ENCODE measurements around the gene AKT1S1.

AKT1S1 gene

DNA sequence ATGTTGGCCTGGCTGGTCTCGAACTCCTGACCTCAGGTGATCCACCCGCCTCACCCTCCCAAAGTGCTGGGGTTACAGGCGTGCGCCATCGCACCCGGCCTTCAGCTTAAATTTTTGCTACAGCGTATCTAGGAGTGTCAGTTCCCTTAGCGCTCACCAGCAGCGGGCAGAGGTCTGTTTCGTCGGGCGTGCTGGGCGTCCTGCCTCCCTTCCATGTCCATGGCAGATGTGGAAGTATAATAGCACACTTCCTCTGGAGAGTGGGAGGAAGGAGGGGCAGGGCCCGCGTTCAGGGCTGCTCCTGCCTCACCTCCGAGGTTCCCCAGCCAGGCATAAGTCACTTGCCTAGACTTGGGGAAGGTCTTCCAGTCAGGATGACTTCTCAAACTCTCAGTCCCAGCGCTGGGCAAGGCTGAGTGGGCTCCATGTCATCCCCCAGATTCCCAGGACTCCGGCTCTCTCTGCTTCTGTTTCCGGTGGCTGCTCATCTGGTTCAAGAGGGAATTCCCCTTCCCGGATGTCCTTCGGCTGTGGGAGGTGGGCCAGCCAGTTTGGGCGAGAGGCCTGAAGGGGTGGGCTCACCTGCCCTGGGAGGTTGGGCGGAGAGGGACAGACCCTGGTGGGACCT lies 10.0 kb upstream of the AKT1S1 start:
- H3K4me1 Mint-ChIP-seq: no peaks in the 10 kb centered on the region
- H3K36me3 Mint-ChIP-seq (ENCODE audit: low read depth): peaks cover 35% of the 10 kb centered on the region
- TF ChIP-seq, protein P1, sequence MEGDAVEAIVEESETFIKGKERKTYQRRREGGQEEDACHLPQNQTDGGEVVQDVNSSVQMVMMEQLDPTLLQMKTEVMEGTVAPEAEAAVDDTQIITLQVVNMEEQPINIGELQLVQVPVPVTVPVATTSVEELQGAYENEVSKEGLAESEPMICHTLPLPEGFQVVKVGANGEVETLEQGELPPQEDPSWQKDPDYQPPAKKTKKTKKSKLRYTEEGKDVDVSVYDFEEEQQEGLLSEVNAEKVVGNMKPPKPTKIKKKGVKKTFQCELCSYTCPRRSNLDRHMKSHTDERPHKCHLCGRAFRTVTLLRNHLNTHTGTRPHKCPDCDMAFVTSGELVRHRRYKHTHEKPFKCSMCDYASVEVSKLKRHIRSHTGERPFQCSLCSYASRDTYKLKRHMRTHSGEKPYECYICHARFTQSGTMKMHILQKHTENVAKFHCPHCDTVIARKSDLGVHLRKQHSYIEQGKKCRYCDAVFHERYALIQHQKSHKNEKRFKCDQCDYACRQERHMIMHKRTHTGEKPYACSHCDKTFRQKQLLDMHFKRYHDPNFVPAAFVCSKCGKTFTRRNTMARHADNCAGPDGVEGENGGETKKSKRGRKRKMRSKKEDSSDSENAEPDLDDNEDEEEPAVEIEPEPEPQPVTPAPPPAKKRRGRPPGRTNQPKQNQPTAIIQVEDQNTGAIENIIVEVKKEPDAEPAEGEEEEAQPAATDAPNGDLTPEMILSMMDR (IDR thresholded peaks at IDR 0.05; ENCODE audit: unreplicated experiment in 3 of 3): no peak
- H3K27ac Mint-ChIP-seq: no peak overlapping the region
- no peak overlapping the region for H3K4me3 Mint-ChIP-seq
- peaks cover 18% of the 10 kb centered on the region for H3K27me3 Mint-ChIP-seq (ENCODE audit: low read depth)
- no peaks in the 10 kb centered on the region for H3K9me3 Mint-ChIP-seq

DNA sequence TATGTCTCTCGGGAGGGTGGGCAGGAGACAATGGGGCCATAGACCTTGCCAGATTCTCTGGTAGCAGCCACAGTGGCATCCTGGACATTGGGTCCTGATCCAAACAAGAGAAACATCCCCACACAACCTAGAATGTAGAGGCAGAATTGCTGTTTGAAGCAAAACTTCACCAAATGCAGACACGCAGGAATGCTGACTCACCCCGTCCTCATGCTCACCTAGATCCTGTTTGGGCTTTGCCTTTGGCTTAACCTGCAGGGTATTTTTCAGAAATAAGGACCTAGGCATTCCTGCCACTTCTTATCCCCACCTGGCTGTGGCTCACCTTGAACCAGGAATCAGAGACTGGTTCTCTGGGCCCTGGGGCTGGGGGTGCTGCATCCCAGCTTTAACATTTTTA lies 7.6 kb upstream of the AKT1S1 start:
- Mint-ChIP-seq H3K27me3 (ENCODE audit: low read depth) (no peaks in the 10 kb centered on the region), H3K9me3 (no peaks in the 10 kb centered on the region), H3K4me3 (no peak overlapping the region), H3K36me3 (ENCODE audit: low read depth) (peaks cover 55% of the 10 kb centered on the region), H3K4me1 (no peaks in the 10 kb centered on the region), H3K27ac (no peak overlapping the region)
- TF ChIP-seq, protein P1 (IDR thresholded peaks at IDR 0.05; ENCODE audit: unreplicated experiment in 3 of 3): no peak

DNA sequence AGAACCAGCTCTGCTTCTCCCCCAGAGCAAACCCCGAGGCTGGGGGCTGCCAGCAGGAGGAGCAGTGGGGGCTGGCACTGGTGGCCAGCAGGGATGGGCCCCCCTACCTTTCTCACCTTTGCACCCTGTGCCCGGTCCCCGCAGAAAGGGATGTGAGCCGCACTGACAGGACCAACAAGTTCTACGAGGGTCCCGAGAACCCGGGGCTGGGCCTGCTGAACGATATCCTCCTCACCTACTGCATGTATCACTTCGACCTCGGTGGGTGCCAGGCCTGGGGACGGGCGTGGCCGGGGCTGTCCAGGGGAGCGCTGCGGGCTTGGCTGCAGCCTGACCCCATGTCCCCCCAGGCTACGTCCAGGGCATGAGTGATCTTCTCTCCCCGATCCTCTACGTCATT lies 7.0 kb upstream of the AKT1S1 start:
- Mint-ChIP-seq H3K4me1 (no peaks in the 10 kb centered on the region), H3K27me3 (ENCODE audit: low read depth) (no peaks in the 10 kb centered on the region), H3K27ac (no peak overlapping the region), H3K4me3 (no peak overlapping the region), H3K36me3 (ENCODE audit: low read depth) (peaks cover 59% of the 10 kb centered on the region), H3K9me3 (no peaks in the 10 kb centered on the region)
- TF ChIP-seq, protein P1 (IDR thresholded peaks at IDR 0.05; ENCODE audit: unreplicated experiment in 3 of 3): no peak

DNA sequence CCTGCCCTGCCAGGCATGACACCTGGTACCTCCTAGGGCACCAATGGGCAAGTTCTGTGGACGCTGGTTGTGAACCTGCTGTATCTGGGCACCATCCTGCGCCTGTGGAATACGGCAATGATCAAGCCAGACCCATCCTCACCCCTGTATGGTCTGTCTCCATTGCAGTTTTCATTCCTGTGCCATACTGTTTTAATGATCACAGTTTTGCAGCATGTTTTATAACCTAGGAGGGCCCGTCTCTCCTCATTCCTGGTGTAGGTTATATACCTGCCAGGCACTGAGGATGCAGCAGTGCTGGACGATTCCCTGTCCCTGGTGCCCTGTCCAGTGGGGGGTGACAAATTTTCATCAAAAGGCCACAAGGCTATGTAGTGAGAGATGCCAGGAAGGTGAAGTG lies 5.9 kb upstream of the AKT1S1 start:
- Mint-ChIP-seq H3K27me3 (ENCODE audit: low read depth) (no peaks in the 10 kb centered on the region), H3K4me3 (no peak overlapping the region), H3K36me3 (ENCODE audit: low read depth) (peaks cover 66% of the 10 kb centered on the region), H3K4me1 (peaks cover 2% of the 10 kb centered on the region), H3K9me3 (no peaks in the 10 kb centered on the region), H3K27ac (no peak overlapping the region)
- TF ChIP-seq, protein P1 (IDR thresholded peaks at IDR 0.05; ENCODE audit: unreplicated experiment in 3 of 3): no peak

DNA sequence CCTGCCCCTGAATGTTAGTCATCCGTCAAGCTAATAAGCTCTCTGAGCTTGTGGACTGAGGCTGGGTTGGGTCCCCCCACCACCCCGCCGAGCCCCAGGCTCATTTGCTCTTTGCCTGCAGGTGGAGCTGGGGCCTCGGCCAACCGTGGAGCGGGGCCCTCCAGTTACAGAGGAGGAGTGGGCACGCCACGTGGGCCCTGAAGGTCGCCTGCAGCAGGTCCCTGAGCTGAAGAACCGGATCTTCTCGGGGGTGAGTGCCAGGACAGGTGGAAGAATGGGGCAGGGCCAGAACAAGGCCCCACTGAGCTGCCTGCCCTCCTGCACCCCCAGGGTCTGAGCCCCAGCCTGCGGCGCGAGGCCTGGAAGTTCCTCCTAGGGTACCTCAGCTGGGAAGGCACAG lies 5.5 kb upstream of the AKT1S1 start:
- H3K4me3 Mint-ChIP-seq: no peak overlapping the region
- no peak overlapping the region for H3K27ac Mint-ChIP-seq
- TF ChIP-seq, protein P1 (IDR thresholded peaks at IDR 0.05; ENCODE audit: unreplicated experiment in 3 of 3): no peak
- peaks cover 68% of the 10 kb centered on the region for H3K36me3 Mint-ChIP-seq (ENCODE audit: low read depth)
- no peaks in the 10 kb centered on the region for H3K27me3 Mint-ChIP-seq (ENCODE audit: low read depth)
- H3K4me1 Mint-ChIP-seq: peaks cover 4% of the 10 kb centered on the region
- H3K9me3 Mint-ChIP-seq: no peaks in the 10 kb centered on the region

DNA sequence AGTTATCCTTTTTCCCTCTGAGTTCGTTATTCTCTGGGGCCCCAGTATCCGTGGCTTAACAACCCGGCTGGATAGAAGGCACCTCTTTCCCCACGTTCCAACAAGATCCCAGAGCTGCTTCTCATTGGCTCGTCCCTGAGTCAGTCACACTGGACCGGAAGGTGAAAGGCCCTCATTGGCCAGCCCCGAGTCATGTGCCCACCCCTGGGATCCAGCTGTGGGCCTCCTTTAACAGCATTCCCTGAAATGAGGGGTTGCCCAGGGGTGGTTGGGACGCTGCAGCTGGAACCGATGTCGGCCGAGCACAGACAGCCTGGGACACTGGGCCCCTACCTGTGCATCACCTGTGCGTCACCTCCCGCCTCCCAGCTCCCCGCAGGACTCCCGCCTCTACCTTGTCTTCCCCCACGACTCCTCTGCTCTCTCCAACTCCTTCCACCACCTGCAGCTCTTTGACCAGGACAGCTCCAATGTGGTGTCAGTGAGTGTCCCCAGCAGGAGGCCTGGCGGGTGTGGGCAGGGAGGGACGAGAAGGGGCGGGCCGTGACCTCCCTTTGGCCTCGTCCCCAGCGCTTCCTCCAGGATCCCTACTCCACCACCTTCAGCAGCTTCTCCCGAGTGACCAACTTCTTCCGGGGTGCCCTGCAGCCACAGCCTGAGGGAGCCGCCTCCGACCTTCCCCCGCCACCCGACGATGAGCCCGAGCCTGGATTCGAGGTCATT lies 4.7 kb upstream of the AKT1S1 start:
- Mint-ChIP-seq H3K4me1 (peaks cover 4% of the 10 kb centered on the region), H3K27me3 (ENCODE audit: low read depth) (no peaks in the 10 kb centered on the region), H3K36me3 (ENCODE audit: low read depth) (peaks cover 68% of the 10 kb centered on the region), H3K9me3 (no peaks in the 10 kb centered on the region), H3K27ac (no peak overlapping the region), H3K4me3 (peak overlapping the region in 1 of 3 experiments; percentile 42)
- TF ChIP-seq, protein P1 (IDR thresholded peaks at IDR 0.05; ENCODE audit: unreplicated experiment in 3 of 3): no peak

Data from nephron (organoid).